Peyer's patch (tissue), 4 donors: ENCODE measurements around the gene ERC1. TPM values are rescaled to one million over a fixed set of nuclear protein-coding genes. Genes with fewer than 3 reads are reported as not detected.
A peak's percentile ranks its signal among the peaks of the same experiment; 100 is the strongest.

Source experiments
- DNase-seq, 3 donors: peaks; one replicate each; pipeline ENCODE4 v3.0.0-alpha.2; 2017 to 2019
- H3K27ac ChIP-seq, 4 donors: fragments of 200-600 bp; sonication (generic); one replicate each; pipeline ENCODE4 v1.5.1; 2016 to 2019
- H3K27me3 ChIP-seq, 2 donors: fragments of 200-600 bp; sonication (generic); one replicate each; pipeline ENCODE4 v1.5.1; 2019
- H3K36me3 ChIP-seq, 3 donors: fragments of 200-600 bp; sonication (generic); one replicate each; pipeline ENCODE4 v1.5.1; 2016 to 2019
- H3K4me1 ChIP-seq, 4 donors: fragments of 200-600 bp; sonication (generic); one replicate each; pipeline ENCODE4 v1.5.1; 2016 to 2019
- H3K4me3 ChIP-seq, 4 donors: fragments of 200-600 bp; sonication (generic); 1 replicate in 3 of 4; 2 replicates in 1 of 4; pipeline ENCODE4 v1.5.1; 2016 to 2019; ENCODE audit warnings: mild to moderate bottlenecking in 1 of 4
- H3K9me3 ChIP-seq, 4 donors: fragments of 200-600 bp; sonication (generic); one replicate each; pipeline ENCODE4 v1.5.1; 2016 to 2019; ENCODE audit warnings: mild to moderate bottlenecking in 1 of 4
- CTCF ChIP-seq, 6 experiments: fragments of 450-650 bp in 4 of 6; fragments of 200-600 bp in 2 of 6; sonication (generic) in 1 of 6; IDR thresholded peaks; one replicate each; pipeline ENCODE4 v1.5.1; 2017 to 2019; ENCODE audit warnings: antibody characterized with exemption in 6 of 6, mild to moderate bottlenecking in 3 of 6, moderate library complexity in 1 of 6
- POLR2A ChIP-seq, 2 donors: fragments of 450-650 bp; IDR thresholded peaks; one replicate each; pipeline ENCODE4 v1.5.1; 2017; ENCODE audit warnings: antibody characterized with exemption in 2 of 2, mild to moderate bottlenecking in 2 of 2, moderate library complexity in 2 of 2
- total RNA-seq, 4 donors: library from RNA; depleted of rRNA; stranded (reverse); fragments of >200 nt; gene quantifications; one replicate each; pipeline ENCODE4 v1.1.0, GENCODE V29; 2016

ERC1 gene
- total RNA-seq, 4 donors from 2014 or later, result 26.5 to 184 (median 31.7) TPM

DNA sequence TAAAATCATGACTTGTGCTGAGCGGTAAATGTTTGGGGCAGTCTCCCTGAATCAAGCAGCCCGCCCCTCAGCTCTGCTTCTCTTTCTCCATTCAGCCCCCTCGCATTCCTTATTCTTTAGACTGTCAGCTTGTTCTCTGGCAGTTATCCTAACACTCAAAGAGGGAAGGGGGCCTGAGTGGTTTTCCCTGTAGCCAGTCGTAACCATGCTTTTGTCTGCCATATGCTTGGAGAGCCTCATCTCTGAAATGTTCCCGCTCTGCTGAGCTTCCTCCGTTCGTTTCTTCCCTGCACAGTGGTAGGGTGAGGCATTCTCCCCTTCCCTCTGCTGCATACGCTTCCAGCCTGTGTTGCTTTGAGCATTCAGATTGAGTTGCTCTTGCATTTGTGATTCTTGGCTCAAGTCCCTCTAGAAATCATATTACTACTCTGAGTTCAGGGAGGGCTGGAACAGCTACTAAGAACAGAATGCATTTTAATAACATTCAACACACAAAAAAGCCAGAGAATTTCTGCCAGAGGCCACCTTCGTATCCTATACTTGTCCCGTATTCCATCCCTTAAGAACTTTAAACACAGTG is 483.6 kb downstream of the ERC1 start:
- Histone ChIP-seq H3K4me3 (no peak overlapping the region), H3K4me1 (peaks cover 0 to 17% (median 0%) of the 10 kb centered on the region in 4 donors), H3K36me3 (no peaks in the 10 kb centered on the region), H3K9me3 (no peaks in the 10 kb centered on the region), H3K27ac (peak overlapping the region in 2 of 4 donors; percentile 10 to 16), H3K27me3 (no peaks in the 10 kb centered on the region)
- TF ChIP-seq CTCF (IDR thresholded peaks at IDR 0.05) (no peak), POLR2A (IDR thresholded peaks at IDR 0.05) (no peak)
- DNase-seq, result no peak

GRCh38 chr12:1479645-1480044 is 488.6 kb downstream of the ERC1 start:
- H3K9me3 ChIP-seq, result no peaks in the 10 kb centered on the region
- no peaks in the 10 kb centered on the region for H3K36me3 ChIP-seq
- no peak overlapping the region for H3K4me3 ChIP-seq
- H3K4me1 ChIP-seq, result no peaks in the 10 kb centered on the region
- H3K27me3 ChIP-seq, result no peaks in the 10 kb centered on the region
- no peak for TF ChIP-seq CTCF (IDR thresholded peaks at IDR 0.05)
- TF ChIP-seq POLR2A (IDR thresholded peaks at IDR 0.05), result no peak
- no peak overlapping the region for H3K27ac ChIP-seq
- DNase-seq, result no peak

GRCh38 chr12:1481326-1481725 is 490.3 kb downstream of the ERC1 start:
- Histone ChIP-seq H3K4me1 (no peaks in the 10 kb centered on the region), H3K27ac (no peak overlapping the region), H3K4me3 (no peak overlapping the region), H3K9me3 (no peaks in the 10 kb centered on the region), H3K27me3 (no peaks in the 10 kb centered on the region), H3K36me3 (no peaks in the 10 kb centered on the region)
- TF ChIP-seq CTCF (IDR thresholded peaks at IDR 0.05), result no peak
- DNase-seq, result no peak

DNA sequence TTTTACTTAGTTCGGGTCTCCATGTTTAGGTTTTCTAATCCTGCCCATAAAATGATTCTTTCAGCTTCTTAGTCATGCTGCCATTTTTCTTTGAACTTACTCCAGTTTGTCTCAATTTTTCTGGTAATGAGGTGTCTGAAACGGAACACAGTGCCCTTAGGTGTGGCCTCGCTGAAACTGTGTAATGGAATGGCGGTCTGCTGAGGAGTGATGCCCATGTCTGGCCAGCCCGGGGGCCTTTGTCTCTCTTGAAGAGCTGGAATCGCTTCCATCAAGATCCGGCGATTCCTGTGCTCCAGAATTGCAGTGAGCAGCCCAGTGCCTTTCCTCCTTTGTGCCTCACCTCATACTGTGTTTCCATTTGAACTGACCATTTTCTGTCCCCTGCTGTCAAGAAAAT is 490.9 kb downstream of the ERC1 start:
- Histone ChIP-seq H3K27ac (no peak overlapping the region), H3K9me3 (no peaks in the 10 kb centered on the region), H3K4me1 (no peaks in the 10 kb centered on the region), H3K4me3 (no peak overlapping the region), H3K36me3 (no peaks in the 10 kb centered on the region), H3K27me3 (no peaks in the 10 kb centered on the region)
- DNase-seq, result no peak
- TF ChIP-seq POLR2A (IDR thresholded peaks at IDR 0.05) (no peak), CTCF (IDR thresholded peaks at IDR 0.05) (no peak)

DNA sequence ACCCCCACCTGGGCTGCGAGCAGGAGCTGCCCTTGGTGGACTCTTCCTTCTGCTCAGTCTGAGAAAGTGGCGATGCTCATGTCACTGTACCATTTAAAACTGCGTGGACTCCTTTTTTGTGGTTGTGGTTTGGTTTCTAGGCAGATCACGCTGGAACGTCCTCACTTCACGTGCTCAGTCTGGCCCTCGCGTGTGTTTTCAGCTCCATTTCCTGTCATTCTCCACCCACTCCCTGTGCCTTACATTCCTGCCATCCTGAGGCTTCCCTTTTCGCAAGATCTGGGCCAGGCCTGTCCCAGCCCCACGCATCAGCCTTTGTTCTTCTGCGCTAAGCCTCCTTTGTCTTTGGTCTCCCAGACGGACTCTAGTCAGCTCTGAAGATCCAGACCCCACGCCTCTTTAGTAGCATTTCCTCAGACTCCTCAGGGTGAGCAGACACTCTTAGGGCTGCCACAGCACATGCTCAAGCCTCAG is 497.9 kb downstream of the ERC1 start:
- TF ChIP-seq POLR2A (IDR thresholded peaks at IDR 0.05) (no peak), CTCF (IDR thresholded peaks at IDR 0.05) (no peak)
- Histone ChIP-seq H3K27me3 (no peaks in the 10 kb centered on the region), H3K4me1 (no peaks in the 10 kb centered on the region), H3K36me3 (peaks cover 0 to 14% (median 0%) of the 10 kb centered on the region in 3 donors), H3K4me3 (no peak overlapping the region), H3K9me3 (no peaks in the 10 kb centered on the region), H3K27ac (peak overlapping the region in 2 of 4 donors; percentile 13 to 55)
- no peak for DNase-seq
